Thoracic aorta (tissue), 2 donors: ENCODE data around the gene EEF1AKMT3. TPM values are rescaled to one million over a fixed set of nuclear protein-coding genes. Genes with fewer than 3 reads are reported as not detected.

ENCODE experiments used
- ATAC-seq: fragments of 150-250 bp; one replicate; pipeline ENCODE4 v1.8.0; 2017; ENCODE audit warnings: low read depth; ENCODE audit not compliant: insufficient number of reproducible peaks, low FRiP score
- DNase-seq: peaks from one replicate; pipeline ENCODE4 v3.0.0-alpha.2; 2020; ENCODE audit warnings: low spot score
- H3K27ac ChIP-seq, 2 donors: fragments of 200-600 bp; sonication (generic); 1 replicate in 1 of 2; 2 replicates in 1 of 2; pipeline ENCODE4 v1.5.1; 2016; ENCODE audit warnings: mild to moderate bottlenecking in 2 of 2, moderate library complexity in 2 of 2
- H3K27me3 ChIP-seq: fragments of 200-600 bp; sonication (generic); replicated peaks from 2 replicates; pipeline ENCODE4 v1.6.0; 2016; ENCODE audit warnings: mild to moderate bottlenecking; ENCODE audit not compliant: insufficient read depth
- H3K36me3 ChIP-seq: fragments of 200-600 bp; sonication (generic); one replicate; pipeline ENCODE4 v1.5.1; 2016
- H3K4me1 ChIP-seq, 2 donors: fragments of 200-600 bp; sonication (generic); 1 replicate in 1 of 2; 2 replicates in 1 of 2; pipeline versions ENCODE4 v1.5.1 to v1.6.0; 2016; ENCODE audit warnings: low read depth in 2 of 2, mild to moderate bottlenecking in 1 of 2; ENCODE audit not compliant: control insufficient read depth in 1 of 2
- H3K4me3 ChIP-seq: fragments of 200-600 bp; sonication (generic); 2 replicates; pipeline ENCODE4 v1.5.1; 2016; ENCODE audit warnings: mild to moderate bottlenecking
- H3K9me3 ChIP-seq: fragments of 200-600 bp; sonication (generic); 2 replicates; pipeline ENCODE4 v1.5.1; 2016
- total RNA-seq, 2 donors: library from RNA; depleted of rRNA; stranded (reverse); fragments of >200 nt; gene quantifications; one replicate each; pipeline versions ENCODE4 v1.1.0 to v1.2.3, GENCODE V29; 2016
- TF ChIP-seq, protein P1 (sequence below): fragments of 200-600 bp; sonication (generic); IDR thresholded peaks from one replicate; pipeline ENCODE4 v1.5.1; 2019; ENCODE audit warnings: antibody characterized with exemption

EEF1AKMT3 gene
- total RNA-seq, 2 donors from 2014 or later, result 7.0 to 9.7 TPM

DNA sequence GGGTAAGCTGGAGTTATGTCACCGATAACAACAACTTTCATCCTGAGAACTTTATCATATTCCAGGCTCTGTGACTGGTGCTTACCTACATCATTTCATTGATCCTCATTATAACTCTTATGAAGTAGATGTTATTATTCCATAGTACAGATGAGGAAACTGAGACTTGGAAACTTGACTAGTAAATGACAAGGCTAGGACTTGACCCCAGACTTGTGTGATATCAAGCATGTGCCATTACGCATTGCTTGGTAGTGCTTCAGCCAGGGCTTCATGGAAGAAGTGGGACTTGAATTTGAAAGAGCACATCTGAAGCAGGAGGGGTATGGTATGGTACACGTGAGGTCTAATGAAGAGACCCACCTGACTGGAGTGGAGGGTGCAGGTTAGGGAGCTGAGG lies 34.3 kb downstream of the EEF1AKMT3 start:
- no peaks in the 10 kb centered on the region for H3K27me3 ChIP-seq
- H3K9me3 ChIP-seq, result no peaks in the 10 kb centered on the region
- H3K4me1 ChIP-seq, result peaks cover 0 to 8% of the 10 kb centered on the region in 2 donors
- H3K36me3 ChIP-seq, result peaks cover 59% of the 10 kb centered on the region
- DNase-seq (no peak), ATAC-seq (no peak)
- no peak overlapping the region for H3K27ac ChIP-seq
- TF ChIP-seq, protein P1, sequence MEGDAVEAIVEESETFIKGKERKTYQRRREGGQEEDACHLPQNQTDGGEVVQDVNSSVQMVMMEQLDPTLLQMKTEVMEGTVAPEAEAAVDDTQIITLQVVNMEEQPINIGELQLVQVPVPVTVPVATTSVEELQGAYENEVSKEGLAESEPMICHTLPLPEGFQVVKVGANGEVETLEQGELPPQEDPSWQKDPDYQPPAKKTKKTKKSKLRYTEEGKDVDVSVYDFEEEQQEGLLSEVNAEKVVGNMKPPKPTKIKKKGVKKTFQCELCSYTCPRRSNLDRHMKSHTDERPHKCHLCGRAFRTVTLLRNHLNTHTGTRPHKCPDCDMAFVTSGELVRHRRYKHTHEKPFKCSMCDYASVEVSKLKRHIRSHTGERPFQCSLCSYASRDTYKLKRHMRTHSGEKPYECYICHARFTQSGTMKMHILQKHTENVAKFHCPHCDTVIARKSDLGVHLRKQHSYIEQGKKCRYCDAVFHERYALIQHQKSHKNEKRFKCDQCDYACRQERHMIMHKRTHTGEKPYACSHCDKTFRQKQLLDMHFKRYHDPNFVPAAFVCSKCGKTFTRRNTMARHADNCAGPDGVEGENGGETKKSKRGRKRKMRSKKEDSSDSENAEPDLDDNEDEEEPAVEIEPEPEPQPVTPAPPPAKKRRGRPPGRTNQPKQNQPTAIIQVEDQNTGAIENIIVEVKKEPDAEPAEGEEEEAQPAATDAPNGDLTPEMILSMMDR, result no peak
- H3K4me3 ChIP-seq, result no peak overlapping the region

DNA sequence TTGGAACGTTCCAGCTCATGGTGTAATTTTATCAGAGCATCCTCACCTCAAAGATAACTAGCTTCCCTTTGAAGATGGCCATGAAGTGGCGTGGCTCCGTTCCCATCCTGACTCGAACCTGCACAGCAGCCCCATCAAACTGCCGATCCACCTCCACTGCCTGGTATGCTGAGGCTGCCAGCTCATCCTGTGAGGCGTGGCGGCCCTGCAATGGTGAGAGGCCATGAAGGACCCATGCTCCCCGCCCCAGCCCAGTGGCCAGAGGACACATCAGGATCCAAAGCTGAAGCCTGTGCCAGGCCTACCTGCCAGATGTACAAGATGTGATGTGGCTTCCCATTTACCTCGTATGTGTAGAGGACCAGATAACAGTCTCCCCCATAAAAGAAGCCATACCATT lies 34.9 kb downstream of the EEF1AKMT3 start:
- peaks cover 54% of the 10 kb centered on the region for H3K36me3 ChIP-seq
- TF ChIP-seq, protein P1, result no peak
- DNase-seq, result no peak
- no peak overlapping the region for H3K27ac ChIP-seq
- H3K9me3 ChIP-seq, result no peaks in the 10 kb centered on the region
- no peak overlapping the region for H3K4me3 ChIP-seq
- no peak for ATAC-seq
- no peaks in the 10 kb centered on the region for H3K27me3 ChIP-seq
- H3K4me1 ChIP-seq, result peaks cover 0 to 8% of the 10 kb centered on the region in 2 donors

DNA sequence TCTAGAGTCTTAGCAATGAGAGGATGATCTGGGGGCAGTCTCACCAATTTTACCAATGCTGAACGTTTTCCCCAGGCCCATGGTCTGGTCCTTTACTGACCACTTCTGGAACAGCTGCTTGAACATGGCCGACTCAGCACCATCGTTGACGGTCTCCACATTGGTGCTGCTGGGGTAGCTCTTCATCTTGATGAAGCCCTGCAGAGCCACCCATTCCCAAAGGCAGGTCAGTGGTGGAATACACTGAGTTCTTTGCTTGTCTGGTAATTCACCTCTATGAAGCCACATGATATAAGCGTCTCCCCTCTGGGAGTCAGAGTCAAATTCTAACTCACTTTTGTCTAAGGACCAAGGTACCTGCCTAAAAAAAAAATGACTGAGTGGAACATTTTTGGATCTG lies 35.9 kb downstream of the EEF1AKMT3 start:
- Histone ChIP-seq H3K4me1 (peaks cover 0 to 4% of the 10 kb centered on the region in 2 donors), H3K36me3 (peaks cover 48% of the 10 kb centered on the region), H3K9me3 (no peaks in the 10 kb centered on the region), H3K27ac (no peak overlapping the region), H3K4me3 (no peak overlapping the region), H3K27me3 (no peaks in the 10 kb centered on the region)
- ATAC-seq (no peak), DNase-seq (no peak)
- TF ChIP-seq, protein P1, result no peak

DNA sequence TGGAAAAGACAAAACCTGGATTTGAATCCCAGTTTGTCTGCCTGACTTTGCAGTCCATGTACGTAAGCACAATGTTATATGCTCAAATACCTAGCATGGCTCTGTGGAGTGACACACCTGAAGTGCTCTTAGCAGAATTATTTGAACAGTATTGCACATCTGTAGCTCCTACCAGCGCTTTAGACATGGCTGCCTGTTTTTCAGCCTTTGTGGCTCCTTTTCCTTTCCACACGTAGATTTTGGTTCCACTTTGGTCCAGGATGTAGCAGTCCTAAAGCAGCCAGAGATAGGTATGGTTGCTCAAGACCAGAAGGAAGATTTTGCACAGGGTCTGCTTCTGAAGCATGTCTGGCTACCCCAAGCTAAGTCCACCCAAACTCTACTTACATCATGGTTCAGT lies 37.0 kb downstream of the EEF1AKMT3 start:
- Histone ChIP-seq H3K4me3 (no peak overlapping the region), H3K9me3 (no peaks in the 10 kb centered on the region), H3K27ac (no peak overlapping the region), H3K27me3 (no peaks in the 10 kb centered on the region), H3K4me1 (peaks cover 0 to 7% of the 10 kb centered on the region in 2 donors), H3K36me3 (peaks cover 48% of the 10 kb centered on the region)
- ATAC-seq, result no peak
- TF ChIP-seq, protein P1, result no peak
- no peak for DNase-seq

DNA sequence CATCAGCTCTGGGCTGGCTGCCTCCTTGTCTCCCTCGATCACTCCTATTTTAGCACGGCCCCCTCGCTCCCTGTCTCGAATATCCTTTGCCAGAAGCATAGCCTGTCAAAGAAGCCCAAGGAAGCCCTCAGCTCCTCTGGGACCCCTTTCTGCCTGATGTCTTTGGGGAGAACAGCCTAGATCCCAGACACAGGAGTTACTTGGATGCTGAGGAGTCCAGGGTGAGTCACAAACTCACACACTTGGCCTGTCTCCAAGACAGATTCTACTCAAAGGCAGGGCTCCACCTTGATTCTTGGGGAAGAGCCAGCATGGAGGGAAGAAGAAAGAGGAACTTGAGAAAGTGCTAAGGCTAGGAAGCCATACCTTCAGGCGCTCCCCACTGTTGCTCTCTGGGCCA lies 38.0 kb downstream of the EEF1AKMT3 start:
- DNase-seq (no peak), ATAC-seq (no peak)
- H3K4me3 ChIP-seq, result no peak overlapping the region
- H3K27me3 ChIP-seq, result no peaks in the 10 kb centered on the region
- peaks cover 0 to 17% of the 10 kb centered on the region in 2 donors for H3K4me1 ChIP-seq
- H3K36me3 ChIP-seq, result peaks cover 48% of the 10 kb centered on the region
- TF ChIP-seq, protein P1, result no peak
- no peak overlapping the region for H3K27ac ChIP-seq
- H3K9me3 ChIP-seq, result no peaks in the 10 kb centered on the region
